Skin epidermis (tissue), 12 donors: ENCODE data around the gene ATP5ME.
A peak's percentile ranks its signal among the peaks of the same experiment; 100 is the strongest.
"Not testable (repeated sequence)": the region's sequence is repeated elsewhere in the genome, so short reads cannot be mapped to it uniquely, and the experiment has no call there.

Source experiments
- H3K27ac ChIP-seq, 21 experiments: fragments of 200-600 bp; sonication (generic) in 11 of 21; one replicate each; pipeline ENCODE4 v1.5.0; 2020; ENCODE audit warnings: mild to moderate bottlenecking in 3 of 21, inconsistent platforms in 2 of 21, moderate library complexity in 2 of 21
- H3K4me3 ChIP-seq, 7 experiments: fragments of 200-600 bp; sonication (generic) in 2 of 7; one replicate each; pipeline ENCODE4 v1.5.0; 2020; ENCODE audit warnings: inconsistent platforms in 2 of 7, mild to moderate bottlenecking in 2 of 7, moderate library complexity in 1 of 7

Gene ATP5ME

GRCh38 chr4:706083-706633 is 32.1 kb upstream of the ATP5ME start:
- H3K27ac ChIP-seq, result peak overlapping the region; percentile 92 to 99 (median 97)
- peak overlapping the region; percentile 66 to 100 (median 92) for H3K4me3 ChIP-seq

GRCh38 chr4:705278-706082 is 31.4 kb upstream of the ATP5ME start, which contains the start of gene PCGF3:
Gene PCGF3, plus strand, starts transcription at chr4:705832. Its CDS starts 27,849 bp downstream, at chr4:733681.
- peak within 1 kb of the TSS; percentile 92 to 99 (median 97) for H3K27ac ChIP-seq
- peak within 1 kb of the TSS; percentile 66 to 100 (median 92) for H3K4me3 ChIP-seq

GRCh38 chr4:704971-705277 is 30.8 kb upstream of the ATP5ME start:
- Histone ChIP-seq H3K27ac (peak overlapping the region in 19 of 21 experiments; percentile 56 to 99 (median 97)), H3K4me3 (peak overlapping the region; percentile 66 to 100 (median 92))

GRCh38 chr4:704198-704891 is 30.3 kb upstream of the ATP5ME start:
- Histone ChIP-seq H3K4me3 (no peak overlapping the region), H3K27ac (peak overlapping the region in 1 of 21 experiments; percentile 81)

- Histone ChIP-seq H3K27ac (peak overlapping the region in 2 of 21 experiments; percentile 3 to 45), H3K4me3 (no peak overlapping the region)
Observed at GRCh38 chr4:703336-704197, 29.5 kb upstream of the ATP5ME start.

GRCh38 chr4:702618-703048 is 28.6 kb upstream of the ATP5ME start:
- no peak overlapping the region for H3K4me3 ChIP-seq

GRCh38 chr4:700587-701264 is 26.6 kb upstream of the ATP5ME start:
- no peak overlapping the region for H3K4me3 ChIP-seq
- H3K27ac ChIP-seq, result no peak overlapping the region

More at GRCh38 chr4:702618-703048, 28.6 kb upstream of the ATP5ME start:
- peak overlapping the region in 1 of 21 experiments; percentile 45 for H3K27ac ChIP-seq

- H3K27ac ChIP-seq, result peak overlapping the region in 17 of 21 experiments; percentile 10 to 83 (median 57)
Observed at GRCh38 chr4:699816-700580, 25.9 kb upstream of the ATP5ME start.

GRCh38 chr4:694341-694940 is 20.4 kb upstream of the ATP5ME start:
- H3K4me3 ChIP-seq, H3K27ac ChIP-seq: not testable (repeated sequence)

More at GRCh38 chr4:699816-700580, 25.9 kb upstream of the ATP5ME start:
- no peak overlapping the region for H3K4me3 ChIP-seq

- Histone ChIP-seq H3K27ac (no peak overlapping the region), H3K4me3 (no peak overlapping the region)
Observed at GRCh38 chr4:692771-693554, 18.9 kb upstream of the ATP5ME start.

- Histone ChIP-seq H3K27ac (peak overlapping the region in 20 of 21 experiments; percentile 41 to 90 (median 83)), H3K4me3 (peak overlapping the region in 5 of 7 experiments; percentile 33 to 49 (median 39))
Observed at GRCh38 chr4:689723-690122, 15.6 kb upstream of the ATP5ME start.

GRCh38 chr4:688854-689681 is 15.0 kb upstream of the ATP5ME start, which contains the start of gene SLC49A3:
Gene SLC49A3, minus strand, starts transcription at chr4:689151. Its CDS starts 24 bp downstream, at chr4:689127.
- peak within 1 kb of the TSS; percentile 28 to 49 (median 39) for H3K4me3 ChIP-seq
- H3K27ac ChIP-seq, result peak within 1 kb of the TSS in 20 of 21 experiments; percentile 41 to 90 (median 83)

- H3K27ac ChIP-seq, result peak overlapping the region in 20 of 21 experiments; percentile 41 to 90 (median 83)
- peak overlapping the region; percentile 28 to 49 (median 39) for H3K4me3 ChIP-seq
Observed at GRCh38 chr4:687971-688853, 14.1 kb upstream of the ATP5ME start.

GRCh38 chr4:687048-687970 is 13.2 kb upstream of the ATP5ME start:
- Histone ChIP-seq H3K4me3 (peak overlapping the region in 4 of 7 experiments; percentile 11 to 49 (median 38)), H3K27ac (peak overlapping the region in 20 of 21 experiments; percentile 26 to 90 (median 83))
